ENCODE results near the gene SUSD4. TPM values are rescaled to one million over a fixed set of nuclear protein-coding genes. Genes with fewer than 3 reads are reported as not detected.

SUSD4 gene
- total and polyA plus RNA-seq, 2 donors (not counting 1 experiment from before 2014, with no cell fraction given) = 0.33 TPM; not detected in 1

DNA sequence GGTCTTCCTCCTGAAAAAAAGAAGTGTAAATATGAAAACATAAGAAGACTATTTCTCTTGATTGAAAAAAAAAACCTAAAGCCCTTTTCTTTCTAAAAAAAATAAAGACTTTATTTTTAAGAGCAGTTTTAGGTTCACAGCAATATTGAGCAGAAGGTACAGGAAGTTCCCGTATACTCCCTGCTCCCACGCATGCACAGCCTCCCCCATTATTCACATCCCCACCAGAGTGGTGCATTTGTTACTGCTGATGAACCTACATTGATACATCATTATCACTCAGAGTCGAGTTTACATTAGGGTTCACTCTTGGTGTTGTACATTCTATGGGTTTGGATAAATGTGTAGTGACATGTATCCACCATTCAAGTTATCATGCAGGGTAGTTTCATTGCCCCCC is 128.9 kb downstream of the SUSD4 start:
- H3K9me3 ChIP-seq (ENCODE audit: control insufficient read depth, insufficient read depth, low read depth, low read length) = no peaks in the 10 kb centered on the region
- DNase-seq (ENCODE audit: low read depth in 2 of 2) = no peak
- no peaks in the 10 kb centered on the region for H4K20me1 ChIP-seq (ENCODE audit: control insufficient read depth, extremely low read depth, insufficient read depth, low read length)
- peaks cover 15% of the 10 kb centered on the region for H3K4me1 ChIP-seq (ENCODE audit: control insufficient read depth, extremely low read depth, insufficient read depth, low read length)
- H3K27ac ChIP-seq (ENCODE audit: insufficient read depth, low read length) = no peak overlapping the region
- H3K36me3 ChIP-seq (ENCODE audit: control insufficient read depth, insufficient read depth, low read length) = no peaks in the 10 kb centered on the region
- no peaks in the 10 kb centered on the region for H3K27me3 ChIP-seq (ENCODE audit: control insufficient read depth, insufficient read depth, low read length)
- no peak overlapping the region for H2AFZ ChIP-seq (ENCODE audit: low read length)
- H3K4me3 ChIP-seq (replicated peaks in 1 of 4; ENCODE audit: control extremely low read depth in 1 of 4, insufficient read depth in 1 of 4, low read depth in 3 of 4, low read length in 4 of 4) = no peak overlapping the region
- H3K4me2 ChIP-seq (ENCODE audit: extremely low read depth, insufficient read depth, low read length) = no peak overlapping the region
- TF ChIP-seq, protein P1, sequence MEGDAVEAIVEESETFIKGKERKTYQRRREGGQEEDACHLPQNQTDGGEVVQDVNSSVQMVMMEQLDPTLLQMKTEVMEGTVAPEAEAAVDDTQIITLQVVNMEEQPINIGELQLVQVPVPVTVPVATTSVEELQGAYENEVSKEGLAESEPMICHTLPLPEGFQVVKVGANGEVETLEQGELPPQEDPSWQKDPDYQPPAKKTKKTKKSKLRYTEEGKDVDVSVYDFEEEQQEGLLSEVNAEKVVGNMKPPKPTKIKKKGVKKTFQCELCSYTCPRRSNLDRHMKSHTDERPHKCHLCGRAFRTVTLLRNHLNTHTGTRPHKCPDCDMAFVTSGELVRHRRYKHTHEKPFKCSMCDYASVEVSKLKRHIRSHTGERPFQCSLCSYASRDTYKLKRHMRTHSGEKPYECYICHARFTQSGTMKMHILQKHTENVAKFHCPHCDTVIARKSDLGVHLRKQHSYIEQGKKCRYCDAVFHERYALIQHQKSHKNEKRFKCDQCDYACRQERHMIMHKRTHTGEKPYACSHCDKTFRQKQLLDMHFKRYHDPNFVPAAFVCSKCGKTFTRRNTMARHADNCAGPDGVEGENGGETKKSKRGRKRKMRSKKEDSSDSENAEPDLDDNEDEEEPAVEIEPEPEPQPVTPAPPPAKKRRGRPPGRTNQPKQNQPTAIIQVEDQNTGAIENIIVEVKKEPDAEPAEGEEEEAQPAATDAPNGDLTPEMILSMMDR (conservative IDR thresholded peaks at IDR 0.05 in 1 of 2, IDR thresholded peaks at IDR 0.05 in 1 of 2; ENCODE audit: low read depth in 1 of 2, low read length in 2 of 2) = no peak
- TF ChIP-seq EZH2 (IDR thresholded peaks at IDR 0.05; ENCODE audit: low read length, missing control alignments) = no peak
- no peak overlapping the region for H3K9ac ChIP-seq (ENCODE audit: insufficient read depth, low read length)
- no peaks in the 10 kb centered on the region for H3K79me2 ChIP-seq (ENCODE audit: control insufficient read depth, insufficient read depth, low read length)

DNA sequence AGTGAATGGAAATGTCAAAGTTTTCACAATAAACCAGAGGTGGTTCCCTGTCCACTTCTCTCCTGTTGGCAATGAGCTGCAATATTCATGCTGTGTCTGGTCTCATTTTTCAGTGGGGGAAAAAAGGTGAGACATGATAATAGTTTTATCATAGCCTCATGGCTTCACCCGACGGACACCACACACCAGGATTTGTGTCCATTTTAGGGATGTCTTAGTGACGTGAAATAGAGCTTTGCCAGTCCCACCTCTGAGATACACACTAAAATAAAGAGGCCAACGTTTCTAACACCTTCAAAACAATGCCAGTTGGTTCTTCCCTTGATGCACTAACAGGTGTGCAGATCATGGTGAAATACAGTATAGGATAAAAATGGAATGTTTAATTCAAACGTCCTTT is 129.4 kb downstream of the SUSD4 start:
- Histone ChIP-seq H3K27ac (ENCODE audit: insufficient read depth, low read length) (no peak overlapping the region), H2AFZ (ENCODE audit: low read length) (no peak overlapping the region), H3K79me2 (ENCODE audit: control insufficient read depth, insufficient read depth, low read length) (no peaks in the 10 kb centered on the region), H3K4me1 (ENCODE audit: control insufficient read depth, extremely low read depth, insufficient read depth, low read length) (peaks cover 20% of the 10 kb centered on the region), H3K9me3 (ENCODE audit: control insufficient read depth, insufficient read depth, low read depth, low read length) (no peaks in the 10 kb centered on the region), H3K36me3 (ENCODE audit: control insufficient read depth, insufficient read depth, low read length) (no peaks in the 10 kb centered on the region), H3K4me3 (replicated peaks in 1 of 4; ENCODE audit: control extremely low read depth in 1 of 4, insufficient read depth in 1 of 4, low read depth in 3 of 4, low read length in 4 of 4) (no peak overlapping the region), H3K4me2 (ENCODE audit: extremely low read depth, insufficient read depth, low read length) (no peak overlapping the region), H3K9ac (ENCODE audit: insufficient read depth, low read length) (no peak overlapping the region), H4K20me1 (ENCODE audit: control insufficient read depth, extremely low read depth, insufficient read depth, low read length) (no peaks in the 10 kb centered on the region), H3K27me3 (ENCODE audit: control insufficient read depth, insufficient read depth, low read length) (no peaks in the 10 kb centered on the region)
- DNase-seq (ENCODE audit: low read depth in 2 of 2) = no peak
- TF ChIP-seq EZH2 (IDR thresholded peaks at IDR 0.05; ENCODE audit: low read length, missing control alignments) = no peak
- TF ChIP-seq, protein P1 (conservative IDR thresholded peaks at IDR 0.05 in 1 of 2, IDR thresholded peaks at IDR 0.05 in 1 of 2; ENCODE audit: low read depth in 1 of 2, low read length in 2 of 2) = no peak

DNA sequence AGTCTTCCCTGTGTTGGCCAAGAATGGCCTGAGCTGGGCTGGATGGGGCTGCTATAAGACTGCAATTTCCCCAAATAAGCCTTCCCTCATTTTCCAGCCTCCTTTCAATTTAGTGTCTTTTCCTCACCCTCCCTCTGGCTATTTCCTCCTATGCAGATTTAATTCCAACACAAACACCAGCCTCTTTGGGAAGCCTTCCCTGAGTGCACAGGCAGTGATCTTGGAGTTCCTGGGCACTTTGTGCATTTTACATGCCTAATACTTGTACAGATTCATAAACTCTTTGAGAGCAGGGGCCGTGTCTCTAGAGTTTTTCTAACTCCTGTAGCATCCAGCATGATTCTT is 129.8 kb downstream of the SUSD4 start:
- Histone ChIP-seq H3K4me3 (replicated peaks in 1 of 4; ENCODE audit: control extremely low read depth in 1 of 4, insufficient read depth in 1 of 4, low read depth in 3 of 4, low read length in 4 of 4) (no peak overlapping the region), H3K79me2 (ENCODE audit: control insufficient read depth, insufficient read depth, low read length) (no peaks in the 10 kb centered on the region), H3K4me2 (ENCODE audit: extremely low read depth, insufficient read depth, low read length) (peak overlapping the region; percentile 5), H4K20me1 (ENCODE audit: control insufficient read depth, extremely low read depth, insufficient read depth, low read length) (no peaks in the 10 kb centered on the region), H3K27me3 (ENCODE audit: control insufficient read depth, insufficient read depth, low read length) (no peaks in the 10 kb centered on the region), H3K4me1 (ENCODE audit: control insufficient read depth, extremely low read depth, insufficient read depth, low read length) (peaks cover 20% of the 10 kb centered on the region), H3K9ac (ENCODE audit: insufficient read depth, low read length) (no peak overlapping the region), H3K9me3 (ENCODE audit: control insufficient read depth, insufficient read depth, low read depth, low read length) (no peaks in the 10 kb centered on the region), H3K36me3 (ENCODE audit: control insufficient read depth, insufficient read depth, low read length) (no peaks in the 10 kb centered on the region), H3K27ac (ENCODE audit: insufficient read depth, low read length) (peak overlapping the region; percentile 4), H2AFZ (ENCODE audit: low read length) (no peak overlapping the region)
- DNase-seq (ENCODE audit: low read depth in 2 of 2) = no peak
- TF ChIP-seq, protein P1 (conservative IDR thresholded peaks at IDR 0.05 in 1 of 2, IDR thresholded peaks at IDR 0.05 in 1 of 2; ENCODE audit: low read depth in 1 of 2, low read length in 2 of 2) = no peak
- TF ChIP-seq EZH2 (IDR thresholded peaks at IDR 0.05; ENCODE audit: low read length, missing control alignments) = no peak
